HepG2 (cell line): ENCODE measurements around the gene STN1. TPM values are rescaled to one million over a fixed set of nuclear protein-coding genes. Genes with fewer than 3 reads are reported as not detected.

Experiments
- BATF2 ChIP-seq: sonication (generic); formaldehyde crosslinking; IDR thresholded peaks from 2 replicates; pipeline ENCODE4 v1.8.0; 2022; ENCODE audit warnings: mild to moderate bottlenecking, missing genetic modification reagents, moderate library complexity
- CHD2 ChIP-seq: IDR thresholded peaks from 2 replicates; pipeline ENCODE4 v1.6.1; 2011; ENCODE audit warnings: low read depth, low read length, improper control_type of control experiment
- DPF2 ChIP-seq: sonication (generic); formaldehyde crosslinking; IDR thresholded peaks from 2 replicates; pipeline ENCODE4 v1.4.0; 2020; ENCODE audit warnings: mild to moderate bottlenecking, low read depth, missing genetic modification reagents, borderline replicate concordance
- FIP1L1 ChIP-seq: fragments of 200-400 bp; formaldehyde crosslinking; IDR thresholded peaks from 2 replicates; pipeline ENCODE4 v1.6.1; 2018; ENCODE audit warnings: low read depth, mild to moderate bottlenecking, low read length, moderate library complexity, borderline replicate concordance; ENCODE audit not compliant: insufficient read depth
- GABPA ChIP-seq, 2 experiments: IDR thresholded peaks; 2 replicates each; pipeline ENCODE4 v1.6.1; 2011 to 2016; ENCODE audit warnings: low read depth in 2 of 2, low read length in 1 of 2, missing biosample characterization in 1 of 2, missing genetic modification characterization in 1 of 2
- HNRNPK ChIP-seq: fragments of 200-400 bp; formaldehyde crosslinking; IDR thresholded peaks from 2 replicates; pipeline ENCODE4 v1.6.1; 2018; ENCODE audit warnings: low read length, low read depth, moderate library complexity, mild to moderate bottlenecking; ENCODE audit not compliant: poor library complexity, severe bottlenecking
- NFAT5 ChIP-seq: sonication (generic); formaldehyde crosslinking; IDR thresholded peaks from 2 replicates; pipeline ENCODE4 v1.4.0; 2020; ENCODE audit warnings: missing genetic modification reagents
- NFKBIZ ChIP-seq: IDR thresholded peaks from 2 replicates; pipeline ENCODE4 v1.6.1; 2018; ENCODE audit warnings: missing genetic modification reagents, missing compliant biosample characterization
- RAD51 ChIP-seq: fragments of 450-650 bp; IDR thresholded peaks from 2 replicates; pipeline ENCODE4 v1.6.1; 2016; ENCODE audit warnings: borderline replicate concordance
- SMC3 ChIP-seq: IDR thresholded peaks from 2 replicates; pipeline ENCODE4 v1.6.1; 2011; ENCODE audit warnings: low read length, improper control_type of control experiment
- ZBTB38 ChIP-seq: sonication (generic); formaldehyde crosslinking; IDR thresholded peaks from 2 replicates; pipeline ENCODE4 v1.5.1; 2020; ENCODE audit warnings: mild to moderate bottlenecking, missing genetic modification reagents
- ZC3H4 ChIP-seq: sonication (generic); formaldehyde crosslinking; IDR thresholded peaks from 2 replicates; pipeline ENCODE4 v1.4.0; 2020; ENCODE audit warnings: missing genetic modification reagents, borderline replicate concordance
- ZNF644 ChIP-seq: IDR thresholded peaks from 2 replicates; pipeline ENCODE4 v1.6.1; 2016; ENCODE audit warnings: low read depth
- polyA plus RNA-seq, 8 experiments: library from polyadenylated mRNA; depleted of rRNA in 3 of 8; stranded (reverse) in 7 of 8; unstranded in 1 of 8; fragments of >200 nt; fragmentation: Illumina TruSeq in 4 of 8; extraction: Trizol in 4 of 8; gene quantifications; 2 replicates each; pipeline versions ENCODE4 v1.2.1 to v1.2.3, GENCODE V29; 2011 to 2016; ENCODE audit warnings: low read depth in 4 of 8, missing spikeins in 1 of 8, mixed read lengths in 1 of 8; ENCODE audit not compliant: insufficient read depth in 1 of 8
- total RNA-seq, 5 experiments: library from RNA; depleted of rRNA; stranded (reverse); fragments of >200 nt; fragmentation: Illumina TruSeq; extraction: Trizol; gene quantifications; 2 replicates each; pipeline ENCODE4 v1.2.3, GENCODE V29; 2016; ENCODE audit warnings: low read depth in 1 of 5
- TF ChIP-seq, protein P1 (sequence below): sonication (generic); formaldehyde crosslinking; IDR thresholded peaks from 2 replicates; pipeline ENCODE4 v1.5.0; 2020; ENCODE audit warnings: missing genetic modification reagents
- TF ChIP-seq, protein P2 (sequence below): IDR thresholded peaks from 2 replicates; pipeline ENCODE4 v1.6.1; 2016; ENCODE audit warnings: missing biosample characterization, missing genetic modification reagents, low read depth
- TF ChIP-seq, protein P3 (sequence below): sonication (generic); formaldehyde crosslinking; IDR thresholded peaks from 2 replicates; pipeline ENCODE4 v1.8.1; 2023; ENCODE audit warnings: mild to moderate bottlenecking, missing genetic modification reagents, borderline replicate concordance
- TF ChIP-seq, protein P4 (sequence below): IDR thresholded peaks from 2 replicates; pipeline ENCODE4 v1.6.1; 2016

STN1 gene
- total and polyA plus RNA-seq, 2 of the 13 experiments (the other 11 are each of a cell fraction or from before 2014, with no cell fraction given), result 17.6 to 22.7 TPM

- TF ChIP-seq BATF2 (CRISPR knock-in tag), result no peak
- no peak for TF ChIP-seq FIP1L1
- 0 out of 2 replicates have a peak, but pooled peaks have one; percentile 36 for TF ChIP-seq NFKBIZ (CRISPR knock-in tag)
- TF ChIP-seq ZC3H4, result no peak
- no peak for TF ChIP-seq GABPA (IDR thresholded peaks at IDR 0.05; ENCODE audit: low read depth, low read length)
- 0 out of 2 replicates have a peak, but pooled peaks have one; percentile 16 for TF ChIP-seq GABPA (CRISPR knock-in tag; IDR thresholded peaks at IDR 0.05; ENCODE audit: low read depth)
- TF ChIP-seq, protein P1, sequence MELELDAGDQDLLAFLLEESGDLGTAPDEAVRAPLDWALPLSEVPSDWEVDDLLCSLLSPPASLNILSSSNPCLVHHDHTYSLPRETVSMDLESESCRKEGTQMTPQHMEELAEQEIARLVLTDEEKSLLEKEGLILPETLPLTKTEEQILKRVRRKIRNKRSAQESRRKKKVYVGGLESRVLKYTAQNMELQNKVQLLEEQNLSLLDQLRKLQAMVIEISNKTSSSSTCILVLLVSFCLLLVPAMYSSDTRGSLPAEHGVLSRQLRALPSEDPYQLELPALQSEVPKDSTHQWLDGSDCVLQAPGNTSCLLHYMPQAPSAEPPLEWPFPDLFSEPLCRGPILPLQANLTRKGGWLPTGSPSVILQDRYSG, result no peak
- TF ChIP-seq DPF2 (CRISPR knock-in tag), result peak; percentile 83
- TF ChIP-seq RAD51, result no peak
- TF ChIP-seq, protein P2, sequence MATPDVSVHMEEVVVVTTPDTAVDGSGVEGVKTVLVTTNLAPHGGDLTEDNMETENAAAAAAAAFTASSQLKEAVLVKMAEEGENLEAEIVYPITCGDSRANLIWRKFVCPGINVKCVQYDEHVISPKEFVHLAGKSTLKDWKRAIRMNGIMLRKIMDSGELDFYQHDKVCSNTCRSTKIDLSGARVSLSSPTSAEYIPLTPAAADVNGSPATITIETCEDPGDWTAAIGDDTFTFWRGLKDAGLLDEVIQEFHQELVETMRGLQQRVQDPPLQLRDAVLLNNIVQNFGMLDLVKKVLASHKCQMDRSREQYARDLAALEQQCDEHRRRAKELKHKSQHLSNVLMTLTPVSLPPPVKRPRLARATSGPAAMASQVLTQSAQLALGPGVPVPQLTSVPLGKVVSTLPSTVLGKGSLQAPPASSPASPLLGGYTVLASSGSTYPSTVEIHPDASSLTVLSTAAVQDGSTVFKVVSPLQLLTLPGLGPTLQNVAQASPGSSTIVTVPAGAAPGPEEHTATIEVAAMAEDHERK (CRISPR knock-in tag), result no peak
- TF ChIP-seq CHD2, result no peak
- TF ChIP-seq, protein P3, sequence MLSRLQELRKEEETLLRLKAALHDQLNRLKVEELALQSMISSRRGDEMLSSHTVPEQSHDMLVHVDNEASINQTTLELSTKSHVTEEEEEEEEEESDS (CRISPR knock-in tag), result no peak
- TF ChIP-seq, protein P4, sequence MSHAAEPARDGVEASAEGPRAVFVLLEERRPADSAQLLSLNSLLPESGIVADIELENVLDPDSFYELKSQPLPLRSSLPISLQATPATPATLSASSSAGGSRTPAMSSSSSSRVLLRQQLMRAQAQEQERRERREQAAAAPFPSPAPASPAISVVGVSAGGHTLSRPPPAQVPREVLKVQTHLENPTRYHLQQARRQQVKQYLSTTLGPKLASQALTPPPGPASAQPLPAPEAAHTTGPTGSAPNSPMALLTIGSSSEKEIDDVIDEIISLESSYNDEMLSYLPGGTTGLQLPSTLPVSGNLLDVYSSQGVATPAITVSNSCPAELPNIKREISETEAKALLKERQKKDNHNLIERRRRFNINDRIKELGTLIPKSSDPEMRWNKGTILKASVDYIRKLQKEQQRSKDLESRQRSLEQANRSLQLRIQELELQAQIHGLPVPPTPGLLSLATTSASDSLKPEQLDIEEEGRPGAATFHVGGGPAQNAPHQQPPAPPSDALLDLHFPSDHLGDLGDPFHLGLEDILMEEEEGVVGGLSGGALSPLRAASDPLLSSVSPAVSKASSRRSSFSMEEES (CRISPR knock-in tag), result peak; percentile 70; the same call in 1 of the 2 replicates
- TF ChIP-seq SMC3, result no peak
- peak; percentile 47; the same call in 1 of the 2 replicates for TF ChIP-seq ZBTB38 (CRISPR knock-in tag)
- peak; percentile 7 for TF ChIP-seq HNRNPK
- no peak for TF ChIP-seq ZNF644
- TF ChIP-seq NFAT5, result no peak
Measured at GRCh38 chr10:103855852-103856796, 61.9 kb downstream of the STN1 start (continued).
